ENCODE results near the gene AMER3.

Gene AMER3

DNA sequence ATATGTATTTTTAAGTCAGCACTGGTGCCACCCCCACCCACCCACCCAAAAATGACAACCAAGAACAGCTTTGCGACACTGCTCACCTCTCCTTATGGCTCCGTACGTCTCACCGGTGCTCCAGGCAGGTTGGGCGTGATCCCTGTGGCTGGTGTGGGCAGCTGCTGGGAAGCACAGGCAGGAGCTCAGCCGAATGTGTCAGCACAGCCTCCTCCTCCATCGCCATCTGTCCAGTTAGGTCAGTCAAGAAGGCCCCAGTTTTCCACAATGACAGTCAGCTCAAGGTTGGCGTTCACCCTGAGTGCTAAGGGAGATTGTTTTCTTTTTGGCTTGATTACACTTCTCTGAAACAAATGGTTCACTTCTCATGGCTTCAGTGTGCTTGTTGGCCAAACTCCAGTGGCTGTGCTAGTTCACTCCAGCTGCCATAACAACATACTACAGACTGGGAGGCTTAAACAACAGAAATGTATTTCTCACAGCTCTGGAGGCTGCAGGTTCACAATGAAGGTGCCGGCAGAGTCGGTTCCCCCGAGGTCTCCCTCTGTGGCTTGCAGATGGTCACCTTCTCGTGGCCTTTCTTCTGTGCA, 30.2 kb downstream of the AMER3 start:
- no peak for FAIRE-seq

DNA sequence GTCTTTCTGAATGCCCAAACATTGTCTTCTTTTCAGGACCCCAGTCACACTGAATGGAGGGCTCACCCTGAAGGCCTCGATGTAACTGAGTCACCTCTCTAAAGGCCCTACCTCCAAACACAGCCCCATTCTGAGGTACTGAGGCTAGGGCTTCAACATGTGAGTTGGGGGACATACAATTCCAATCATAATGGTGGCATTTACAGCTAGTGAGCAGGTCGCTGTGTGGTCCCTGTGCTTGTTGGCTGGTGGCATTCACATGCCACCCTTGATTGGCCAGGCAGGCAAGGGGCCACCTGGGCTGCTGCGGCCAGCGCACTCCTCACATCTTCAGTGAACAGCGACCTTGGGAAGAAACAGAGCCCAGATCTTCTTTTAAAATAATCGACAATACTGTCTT, 30.7 kb downstream of the AMER3 start:
- FAIRE-seq = no peak

DNA sequence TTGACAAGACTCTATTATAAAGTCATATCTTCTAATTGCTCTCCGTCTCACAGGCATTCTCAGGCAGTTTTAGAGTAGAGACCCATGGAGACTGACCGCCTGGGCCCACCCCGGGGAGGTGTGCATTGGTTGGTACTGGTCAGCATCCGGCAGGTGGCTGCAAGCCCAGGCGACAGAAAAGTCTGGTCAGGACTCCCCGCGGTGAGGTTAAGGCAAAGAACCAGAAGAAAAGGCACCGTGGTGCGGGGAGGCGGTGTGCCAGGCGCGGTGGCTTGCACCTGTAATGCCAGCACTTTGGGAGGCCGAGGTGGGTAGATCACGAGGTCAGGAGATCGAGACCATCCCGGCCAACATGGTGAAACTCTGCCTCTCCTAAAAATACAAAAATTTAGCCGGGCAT, 32.5 kb downstream of the AMER3 start:
- FAIRE-seq = no peak

DNA sequence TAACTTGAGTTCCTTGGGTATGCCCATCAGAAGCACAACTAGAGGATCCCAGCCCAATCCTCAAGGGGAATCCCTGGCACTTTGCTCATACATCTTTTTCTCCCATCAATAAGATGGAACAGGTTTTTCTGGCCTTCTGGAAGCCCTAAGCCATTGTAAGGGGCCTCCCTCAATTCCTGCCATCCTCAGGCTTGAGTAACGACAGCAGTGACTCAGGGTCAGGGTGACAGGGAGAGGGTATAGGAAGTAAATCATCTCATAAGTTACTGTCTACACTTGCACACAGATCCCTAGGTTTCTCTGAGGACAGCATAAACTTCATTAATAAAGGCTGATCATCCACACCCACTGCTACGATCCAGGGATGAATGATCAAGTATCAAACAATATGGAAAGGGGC, 35.0 kb downstream of the AMER3 start:
- FAIRE-seq = no peak

DNA sequence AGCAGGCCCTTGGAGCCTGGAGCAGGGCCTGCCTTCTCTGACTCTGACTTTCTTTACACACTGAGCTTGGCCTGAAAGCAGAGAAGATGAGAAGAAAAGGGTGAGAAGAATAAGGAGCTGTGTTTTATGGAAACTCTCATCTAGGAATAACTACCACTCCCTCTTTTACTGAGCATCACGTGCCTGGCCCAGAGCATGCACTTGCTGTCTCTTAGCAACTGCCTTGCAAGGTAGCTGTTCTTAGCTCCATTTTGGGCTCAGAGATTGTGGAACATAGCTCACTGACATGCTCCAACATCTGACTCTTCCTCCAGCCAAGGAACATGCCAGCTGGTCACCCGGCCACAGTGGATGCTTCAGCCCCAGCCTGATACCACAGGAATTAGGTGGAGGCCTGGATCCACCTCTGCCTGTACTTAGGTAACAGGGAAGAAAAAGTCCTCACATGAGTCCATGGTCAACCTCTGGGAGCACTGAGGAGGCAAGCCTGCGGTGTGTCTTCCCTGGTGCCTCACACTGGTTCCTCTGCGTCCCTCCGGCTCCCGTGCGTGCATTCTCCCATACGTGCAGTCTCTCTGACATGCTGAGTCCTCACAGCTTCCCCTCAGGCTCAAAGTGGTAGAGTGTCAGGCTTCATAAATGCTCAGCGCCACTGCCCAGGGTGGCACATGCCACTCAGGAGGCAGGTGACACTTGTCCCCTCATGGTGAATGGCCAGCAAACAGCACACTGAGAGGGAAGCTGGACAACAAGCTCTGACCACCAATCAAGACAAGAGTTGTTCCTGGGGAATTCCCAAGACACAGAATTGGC, 35.7 kb downstream of the AMER3 start:
- no peak for FAIRE-seq

DNA sequence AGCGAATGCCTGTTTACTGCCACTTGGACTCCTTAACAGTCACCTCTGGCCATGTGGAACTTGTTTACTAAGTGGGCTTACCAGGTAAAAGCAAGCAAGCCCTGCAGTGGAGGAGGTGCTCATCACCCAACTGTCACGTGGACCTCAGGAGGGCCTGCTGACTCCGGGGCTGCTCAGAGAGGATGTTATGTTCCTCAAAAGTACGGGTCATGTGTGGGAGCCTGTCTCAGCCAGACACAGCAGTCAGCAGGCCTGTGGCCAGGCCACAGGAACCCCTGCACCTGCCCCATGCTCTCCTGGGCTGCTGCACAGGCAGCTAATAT, 36.2 kb downstream of the AMER3 start:
- no peak for FAIRE-seq

DNA sequence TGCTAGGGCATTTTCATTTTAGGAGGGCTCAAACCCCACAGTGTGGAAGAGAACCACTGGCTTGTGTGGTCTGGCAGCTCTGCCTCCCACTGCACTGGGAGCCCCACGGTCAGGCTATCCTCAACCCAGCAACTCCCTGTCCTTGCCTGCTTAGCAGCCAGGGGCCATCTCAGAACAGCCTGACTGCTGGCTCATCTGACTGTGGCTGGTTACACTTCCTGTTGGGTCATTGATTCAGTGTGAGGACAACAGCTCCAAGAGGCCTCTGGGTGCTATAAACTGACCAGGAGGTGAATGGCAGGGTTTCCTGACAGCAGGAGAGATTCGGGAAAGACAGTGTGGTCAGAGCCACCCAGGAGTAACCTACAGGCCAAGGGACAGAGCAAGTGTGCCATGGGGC, 40.1 kb downstream of the AMER3 start:
- FAIRE-seq = no peak

DNA sequence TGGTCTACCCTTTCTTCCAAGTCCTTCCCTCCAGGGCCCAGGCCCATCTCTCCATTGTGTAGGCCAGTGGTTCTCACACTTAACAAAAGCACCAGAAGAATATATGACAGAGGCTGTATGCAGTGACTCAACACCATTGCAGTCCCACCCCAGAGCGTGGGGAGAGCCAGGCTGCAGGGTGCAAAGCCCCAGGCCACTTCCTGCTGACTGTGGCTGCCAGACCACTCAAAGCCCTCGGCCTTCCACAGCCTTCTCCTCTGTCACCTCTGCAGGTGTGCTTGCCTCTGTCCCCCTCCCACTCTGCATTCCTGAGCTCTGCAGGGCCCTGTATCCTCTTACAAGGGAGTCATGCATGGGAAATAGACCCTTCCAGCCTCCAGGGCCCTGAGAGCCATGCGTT, 41.0 kb downstream of the AMER3 start:
- no peak for FAIRE-seq

DNA sequence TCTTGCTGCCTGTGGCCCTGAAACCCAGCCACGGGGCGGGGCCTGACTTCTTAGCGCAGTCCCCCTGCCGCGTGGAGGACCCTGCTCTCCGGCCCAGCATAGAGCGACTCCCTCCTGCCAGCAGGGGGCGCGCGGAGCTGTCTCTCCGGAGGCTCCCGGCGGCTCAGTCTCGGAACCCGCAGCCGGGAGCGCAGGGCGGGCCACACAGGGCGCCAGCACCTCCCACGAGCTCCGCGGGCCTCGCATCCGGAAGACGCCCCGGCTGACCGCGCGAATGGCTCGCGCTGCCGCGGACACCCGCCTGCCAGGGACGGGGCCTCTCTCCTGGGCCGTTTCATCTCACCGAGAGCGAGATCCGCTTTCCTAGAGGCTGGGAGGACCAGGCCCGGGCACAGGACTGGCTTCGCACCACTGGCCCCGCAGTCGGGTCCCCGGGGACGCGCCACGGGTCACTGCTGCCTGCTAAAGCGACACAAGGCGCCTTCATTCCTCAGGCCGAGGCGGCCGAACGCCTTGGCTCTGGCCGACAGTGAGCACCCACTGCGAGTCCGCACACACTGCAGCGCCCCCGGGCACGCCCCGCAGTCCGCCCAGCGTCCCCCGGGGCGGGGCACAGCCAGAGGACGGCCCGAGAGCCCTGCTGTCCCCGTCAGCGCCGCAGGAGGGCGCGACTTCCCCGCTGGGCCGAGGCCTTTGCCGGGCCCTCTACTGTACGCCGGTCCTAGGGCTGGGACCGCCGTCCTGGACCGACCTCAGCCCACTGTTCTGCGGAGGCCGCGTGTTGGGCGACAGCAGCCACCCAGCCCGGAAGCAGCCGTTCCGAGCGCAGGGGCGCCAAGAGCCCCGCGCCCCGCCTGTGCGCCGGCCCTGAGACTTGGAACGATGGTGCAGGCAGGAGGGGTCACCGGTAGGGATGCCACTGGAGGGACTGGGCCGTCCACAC, 42.4 kb downstream of the AMER3 start:
- no peak for FAIRE-seq

DNA sequence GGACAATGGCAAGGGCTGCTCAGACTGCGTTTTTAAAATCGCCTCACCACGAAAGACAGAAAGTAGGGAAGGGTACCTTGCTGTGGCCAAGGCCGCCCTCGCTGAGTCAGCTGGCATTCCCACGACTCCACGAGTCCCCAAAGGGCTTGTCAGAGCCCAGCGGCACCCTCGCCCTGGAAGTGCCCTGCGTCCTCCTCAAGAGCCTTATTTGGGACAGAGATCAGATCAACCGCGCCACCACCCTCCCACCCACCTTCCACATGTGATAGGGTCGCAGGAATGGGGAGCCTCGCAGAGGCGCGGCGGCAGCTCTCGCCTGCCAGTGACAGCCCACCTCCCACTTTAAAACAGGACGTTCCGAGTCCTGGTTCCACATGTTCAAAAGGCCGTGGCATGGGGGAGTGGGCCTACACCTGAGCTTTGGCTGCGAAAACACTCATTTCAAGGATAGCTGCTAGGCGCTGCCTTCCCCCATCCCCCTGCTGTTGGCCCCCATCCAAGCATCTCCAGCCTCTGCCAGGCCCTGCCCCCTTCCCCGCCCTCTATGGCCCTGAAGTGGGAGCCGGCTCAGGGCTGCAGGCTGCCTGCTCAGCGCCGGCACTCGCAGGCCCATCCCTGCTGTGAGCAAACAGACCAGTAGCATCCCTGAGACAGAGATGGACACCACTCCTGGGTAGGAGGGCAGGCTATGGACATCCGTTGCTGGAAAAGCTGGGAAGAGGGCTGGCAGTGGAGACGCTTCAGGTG, 43.3 kb downstream of the AMER3 start:
- no peak for FAIRE-seq

DNA sequence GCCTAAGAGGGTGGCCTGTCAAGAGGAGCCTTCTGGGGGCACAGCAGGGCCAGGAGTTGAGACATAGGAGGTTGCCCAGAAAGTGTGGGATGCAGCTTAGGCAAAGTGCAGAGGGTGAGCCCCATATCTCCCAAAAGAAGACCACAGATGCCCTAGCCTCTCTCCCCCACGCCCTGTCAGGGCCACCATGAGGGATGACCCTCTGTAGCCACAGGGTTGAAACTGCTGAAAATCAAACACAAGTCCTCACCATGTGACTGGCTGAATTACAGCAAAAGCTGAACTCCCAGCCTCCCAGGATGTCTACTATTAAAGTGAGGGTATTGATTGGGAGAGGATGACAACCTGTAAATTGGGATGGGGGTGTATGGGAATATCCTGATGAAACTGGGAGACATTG, 44.0 kb downstream of the AMER3 start:
- no peak for FAIRE-seq

DNA sequence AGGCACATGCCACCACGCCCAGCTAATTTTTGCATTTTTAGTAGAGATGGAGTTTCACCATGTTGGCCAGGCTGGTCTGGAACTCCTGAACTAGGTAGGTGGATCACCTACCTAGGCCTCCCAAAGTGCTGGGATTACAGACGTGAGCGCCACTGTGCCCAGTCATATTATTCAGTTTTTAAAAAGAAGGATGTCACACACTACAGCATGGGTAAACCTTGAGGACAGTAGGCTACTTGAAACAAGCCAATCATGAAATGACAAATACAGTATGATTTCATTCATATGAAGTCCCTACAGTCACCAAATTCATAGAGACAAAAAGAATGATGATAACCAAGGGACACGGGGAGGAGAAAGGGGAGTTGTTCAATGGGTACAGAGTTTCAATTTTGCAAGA, 50.3 kb downstream of the AMER3 start:
- FAIRE-seq = no peak

DNA sequence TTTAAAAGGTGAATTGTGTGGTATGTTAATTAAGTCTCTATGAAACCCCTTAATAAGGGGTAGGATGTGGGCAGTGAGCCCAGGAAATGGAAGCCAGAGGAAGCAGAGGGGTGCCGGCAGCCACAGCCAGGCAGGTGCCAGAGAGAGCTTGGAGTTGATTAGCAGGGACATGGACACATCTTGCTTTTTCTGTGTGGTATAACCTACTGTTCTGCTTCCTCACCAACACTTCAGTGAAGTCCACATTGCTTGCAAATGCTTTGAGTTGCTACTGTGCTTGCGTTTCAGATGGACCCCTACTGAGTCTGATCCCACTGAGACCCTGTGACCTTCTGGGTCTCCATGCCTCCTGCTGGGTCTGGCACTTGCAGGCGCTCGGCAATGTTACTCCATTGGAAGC, 51.0 kb downstream of the AMER3 start:
- FAIRE-seq = no peak

DNA sequence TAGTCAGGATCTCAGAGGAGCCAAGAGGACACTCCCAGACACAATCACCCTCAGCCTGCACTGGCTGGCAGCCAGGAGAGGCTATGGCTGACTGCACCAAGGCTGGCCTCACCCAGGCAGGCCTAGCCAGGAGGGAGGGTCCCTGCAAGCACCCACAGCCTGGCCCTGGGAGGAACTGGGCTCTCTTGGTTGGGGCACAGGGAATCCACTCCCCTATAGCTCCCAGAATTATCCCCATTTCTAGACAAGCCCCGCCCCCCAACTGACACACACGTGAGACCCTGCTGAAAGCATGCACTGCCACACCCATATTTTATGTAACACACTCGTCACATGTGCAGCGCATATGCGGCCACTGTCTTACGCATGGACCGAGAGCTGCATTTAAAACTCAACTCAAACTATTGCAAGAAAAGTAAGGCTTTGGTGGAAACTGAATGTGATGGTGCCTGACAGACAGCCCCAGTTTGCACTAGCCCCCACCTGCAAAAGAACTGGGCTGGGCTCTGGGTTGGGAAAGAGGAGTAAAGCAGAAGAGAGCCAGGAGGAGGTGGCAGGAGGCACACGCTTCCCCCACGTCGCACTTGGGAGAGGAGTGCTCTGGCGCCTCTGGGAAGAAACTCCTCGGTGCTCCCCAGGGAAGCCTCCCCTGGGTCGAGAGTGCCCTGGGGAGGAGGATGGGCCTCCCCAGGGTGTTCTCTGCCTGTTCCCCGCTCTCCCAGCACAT, 52.5 kb downstream of the AMER3 start:
- FAIRE-seq = no peak

DNA sequence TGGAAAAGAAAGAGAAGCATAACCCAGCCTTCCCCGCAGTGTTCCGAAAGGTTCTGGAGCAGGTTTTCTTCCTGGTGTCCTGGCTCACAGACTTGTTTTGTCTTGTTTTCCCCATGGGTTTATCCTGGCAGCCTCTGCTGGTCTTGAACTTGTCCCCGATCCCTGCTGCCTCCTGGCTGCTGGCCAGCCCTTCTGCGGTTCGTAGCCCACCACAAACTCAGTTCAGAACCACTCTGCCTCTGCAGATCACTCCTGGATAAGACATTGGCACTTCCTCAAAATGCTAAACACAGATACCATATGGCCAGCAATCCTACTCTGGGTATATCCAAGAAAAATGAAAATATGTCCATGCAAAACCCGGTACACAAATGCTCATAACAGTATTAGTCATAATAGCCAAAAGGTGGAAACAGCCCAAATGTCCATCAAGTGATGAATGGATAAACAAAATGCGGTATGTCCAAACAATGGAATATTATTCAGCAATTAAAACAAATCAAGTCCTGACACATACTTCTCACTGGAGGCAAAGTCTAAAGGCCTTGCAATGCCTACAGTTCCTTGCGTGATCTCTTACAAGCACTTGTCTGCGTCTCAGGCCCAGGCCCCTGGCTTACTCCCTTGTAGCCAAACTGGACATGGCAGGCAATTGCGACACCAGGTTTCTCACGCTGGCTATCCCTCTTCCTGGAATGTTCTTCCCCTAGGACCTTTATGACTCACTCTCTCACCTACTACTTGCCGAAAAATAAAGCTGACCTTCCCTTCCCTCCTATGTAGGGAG, 53.3 kb downstream of the AMER3 start:
- FAIRE-seq = no peak

DNA sequence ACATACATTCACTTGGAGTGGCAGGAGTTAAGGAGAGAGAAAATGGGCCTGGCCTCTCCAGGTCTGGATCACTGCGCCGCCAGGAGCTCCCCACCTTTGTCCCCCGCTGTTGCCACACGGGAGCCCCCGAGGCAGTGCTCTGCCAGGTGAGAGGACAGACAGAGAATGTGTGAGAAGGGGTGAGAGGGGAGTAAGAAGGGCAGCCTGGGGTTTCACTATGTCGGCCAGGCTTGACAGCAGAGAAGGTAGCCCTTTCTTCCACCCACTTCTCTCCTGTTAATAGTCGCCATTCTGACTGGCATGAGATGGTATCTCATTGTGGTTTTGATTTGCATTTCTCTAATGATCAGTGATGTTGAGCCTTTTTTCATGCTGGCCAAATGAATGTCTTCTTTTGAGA, 55.1 kb downstream of the AMER3 start:
- no peak for FAIRE-seq

DNA sequence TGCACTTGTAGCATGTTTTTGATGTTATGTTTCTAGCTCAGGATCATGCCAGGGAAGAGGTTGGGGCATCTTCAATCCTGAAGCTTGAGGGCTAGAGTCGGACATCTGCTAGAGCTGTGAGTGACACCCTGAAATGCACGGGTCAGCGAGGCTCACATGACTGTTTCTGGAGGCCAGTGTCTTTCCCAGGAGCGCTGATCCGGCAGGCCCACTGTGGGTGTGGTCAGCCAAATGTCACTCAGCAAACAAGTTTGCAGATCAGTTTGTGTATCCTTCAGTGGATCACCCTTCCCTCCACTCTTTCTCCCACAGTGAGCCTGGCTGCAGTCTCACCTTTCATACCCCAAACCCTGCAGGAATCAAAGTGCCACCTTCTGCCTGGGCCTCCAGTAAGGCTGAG, 58.4 kb downstream of the AMER3 start:
- no peak for FAIRE-seq

DNA sequence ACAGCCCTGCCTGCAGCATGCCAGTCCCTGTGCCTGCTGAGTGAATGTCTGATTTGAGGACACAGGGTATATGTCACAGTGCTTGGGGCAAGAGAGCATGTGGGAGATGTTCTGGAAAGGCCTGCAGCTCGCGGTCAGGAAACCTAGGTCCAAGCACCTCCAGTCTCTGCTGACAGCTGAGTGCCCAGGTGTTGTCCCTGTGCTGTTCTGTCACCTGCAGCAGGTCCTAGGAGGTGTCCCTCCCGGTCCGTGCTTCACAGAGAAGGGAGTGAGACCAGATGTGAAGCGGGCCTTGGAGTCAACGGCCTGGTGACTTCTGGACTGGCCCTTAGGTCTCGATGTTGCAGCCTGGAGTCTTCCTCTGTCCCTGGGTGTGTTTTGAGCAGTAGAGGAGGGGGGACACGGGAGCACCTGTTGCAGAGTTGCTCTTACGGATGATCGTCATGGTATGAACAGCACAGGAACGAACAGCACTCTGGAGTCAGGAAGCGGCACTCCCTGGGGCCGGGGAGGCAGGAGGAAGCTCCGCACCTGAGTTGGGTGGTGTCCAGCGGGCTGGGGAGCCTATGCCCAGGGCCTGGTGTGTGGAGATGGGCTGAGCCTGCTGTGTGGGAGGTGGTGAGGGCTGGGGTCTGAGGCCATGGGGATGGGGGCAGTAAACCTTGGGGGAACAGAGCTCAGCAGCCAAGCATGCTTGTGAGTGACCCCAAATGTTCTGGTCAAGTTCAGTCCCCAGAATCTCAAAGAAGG, 59.8 kb downstream of the AMER3 start:
- FAIRE-seq = no peak
